Islet of Langerhans (tissue), 1 donor: ENCODE results near the gene MRPL49.

Experiments
- FAIRE-seq: peaks from one replicate; lab custom pipeline; 2011; peaks lifted over from hg19 to GRCh38; lab: Jason Lieb, UNC

The MRPL49 gene

GRCh38 chr11:65121865-65122696, at the start of gene MRPL49, which contains the start of gene FAU:
Gene MRPL49, plus strand, starts transcription at chr11:65122321. Its CDS starts 26 bp downstream, at chr11:65122347.
Gene FAU, minus strand, starts transcription at chr11:65122134. Its CDS starts 321 bp downstream, at chr11:65121813.
- no peak for FAIRE-seq

GRCh38 chr11:65072631-65072966, 49.5 kb upstream of the MRPL49 start:
- no peak for FAIRE-seq

- no peak for FAIRE-seq
These were observed 44.7 kb upstream of the MRPL49 start for GRCh38 chr11:65077451-65077850.

- FAIRE-seq: no peak
These were observed 44.0 kb upstream of the MRPL49 start for GRCh38 chr11:65078151-65078550.

GRCh38 chr11:65078786-65079342, 43.3 kb upstream of the MRPL49 start:
- no peak for FAIRE-seq

- FAIRE-seq: no peak
These were observed 38.8 kb upstream of the MRPL49 start for GRCh38 chr11:65083134-65083833.

GRCh38 chr11:65083834-65084597, 38.1 kb upstream of the MRPL49 start, which contains the start of the genes CDCA5 and ZFPL1:
Gene CDCA5, minus strand, starts transcription at chr11:65084040. Its CDS starts 62 bp downstream, at chr11:65083978.
Gene ZFPL1, plus strand, starts transcription at chr11:65084222. Its CDS starts 477 bp downstream, at chr11:65084699.
- peak; percentile 83 for FAIRE-seq

GRCh38 chr11:65084598-65085375, 37.3 kb upstream of the MRPL49 start:
- FAIRE-seq: no peak

- FAIRE-seq: no peak
These were observed 36.7 kb upstream of the MRPL49 start for GRCh38 chr11:65085446-65085845.

- no peak for FAIRE-seq
These were observed 35.3 kb upstream of the MRPL49 start for GRCh38 chr11:65086809-65087208.

- no peak for FAIRE-seq
These were observed 34.9 kb upstream of the MRPL49 start for GRCh38 chr11:65087216-65087615.

- no peak for FAIRE-seq
These were observed 34.3 kb upstream of the MRPL49 start for GRCh38 chr11:65087827-65088226.

- FAIRE-seq: no peak
These were observed 32.5 kb upstream of the MRPL49 start for GRCh38 chr11:65089621-65090020.

GRCh38 chr11:65090628-65091027, 31.5 kb upstream of the MRPL49 start:
- FAIRE-seq: no peak

GRCh38 chr11:65095427-65095826, 26.7 kb upstream of the MRPL49 start:
- FAIRE-seq: no peak

GRCh38 chr11:65095974-65096806, 25.9 kb upstream of the MRPL49 start, which contains the start of gene VPS51:
Gene VPS51, plus strand, starts transcription at chr11:65096214. Its CDS starts 37 bp downstream, at chr11:65096251.
- no peak for FAIRE-seq

- FAIRE-seq: no peak
These were observed 25.2 kb upstream of the MRPL49 start for GRCh38 chr11:65096926-65097325.

GRCh38 chr11:65100674-65101350, 21.3 kb upstream of the MRPL49 start:
- FAIRE-seq: no peak

GRCh38 chr11:65102142-65103095, 19.7 kb upstream of the MRPL49 start:
- FAIRE-seq: no peak
